Fibroblast of the conjunctiva (primary cell): ENCODE data around the gene PRKAA2.

Experiments used
- DNase-seq: peaks from one replicate; pipeline ENCODE4 v3.0.0-alpha.2; 2010; ENCODE audit warnings: low read depth

PRKAA2 gene

GRCh38 chr1:56713112-56713511 is 68.0 kb downstream of the PRKAA2 start:
- no peak for DNase-seq

- DNase-seq: no peak
Observed at GRCh38 chr1:56715156-56715555, 70.0 kb downstream of the PRKAA2 start.

GRCh38 chr1:56719171-56719570 is 74.1 kb downstream of the PRKAA2 start:
- no peak for DNase-seq

GRCh38 chr1:56726706-56727105 is 81.6 kb downstream of the PRKAA2 start:
- DNase-seq: no peak

DNA sequence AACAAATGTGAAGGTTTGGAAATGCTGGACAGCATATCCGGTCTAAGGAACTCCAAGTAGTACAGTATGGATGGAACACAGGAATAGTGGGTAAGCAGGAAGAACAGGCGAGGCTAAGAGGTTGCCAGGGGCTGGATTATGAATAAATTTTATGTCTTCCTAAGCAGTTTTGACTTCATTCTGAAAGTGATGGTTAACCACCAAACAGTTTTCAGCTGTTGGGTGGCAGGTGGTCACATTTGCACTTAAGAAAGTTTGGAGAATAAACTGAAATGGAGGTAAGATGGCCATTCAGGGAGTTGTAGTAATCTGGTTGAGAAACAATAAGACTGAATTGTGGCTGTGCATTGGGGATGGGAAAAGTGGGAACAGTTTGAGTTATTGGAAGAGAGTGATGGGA is 83.8 kb downstream of the PRKAA2 start:
- no peak for DNase-seq

DNA sequence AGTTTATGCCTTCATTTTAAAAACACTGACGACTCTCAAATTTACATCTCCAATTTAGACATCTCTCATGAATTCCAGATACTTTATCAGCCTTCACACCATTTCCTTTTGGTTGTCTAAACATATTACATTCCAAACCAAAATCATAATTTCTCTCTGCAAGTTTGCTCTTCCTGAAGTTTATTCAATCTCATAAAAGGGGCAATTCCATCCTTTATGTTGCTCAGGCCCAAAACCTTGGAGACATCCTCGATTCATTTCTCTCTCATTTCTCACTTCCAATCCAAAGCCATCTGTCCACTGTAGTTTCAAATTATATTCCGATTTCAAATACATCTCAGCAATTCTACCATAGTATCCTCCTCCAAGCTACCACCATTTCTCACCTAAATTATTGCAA is 100.1 kb downstream of the PRKAA2 start:
- no peak for DNase-seq

- DNase-seq: no peak
Observed at GRCh38 chr1:56754708-56755479, 109.8 kb downstream of the PRKAA2 start.

DNA sequence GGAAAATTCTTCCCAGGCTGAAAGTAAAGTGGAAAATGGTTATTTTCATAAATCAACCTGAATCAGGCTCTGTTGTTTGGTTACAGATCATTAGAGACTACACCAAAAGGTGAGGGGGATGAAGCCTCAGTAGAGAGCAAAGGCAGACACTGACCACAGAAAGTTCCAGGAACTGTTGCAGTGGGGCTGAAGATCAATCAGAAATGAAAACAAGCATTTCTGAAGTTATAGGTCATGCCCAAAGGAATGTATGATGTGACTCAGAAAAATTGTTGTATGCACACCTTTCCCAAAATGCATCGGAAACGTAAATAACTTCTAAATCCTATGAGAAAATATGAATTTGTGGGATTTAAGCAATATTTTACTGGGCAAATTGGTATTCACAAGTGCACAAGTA is 110.8 kb downstream of the PRKAA2 start:
- DNase-seq: no peak

GRCh38 chr1:56758135-56758534 is 113.0 kb downstream of the PRKAA2 start:
- DNase-seq: no peak

DNA sequence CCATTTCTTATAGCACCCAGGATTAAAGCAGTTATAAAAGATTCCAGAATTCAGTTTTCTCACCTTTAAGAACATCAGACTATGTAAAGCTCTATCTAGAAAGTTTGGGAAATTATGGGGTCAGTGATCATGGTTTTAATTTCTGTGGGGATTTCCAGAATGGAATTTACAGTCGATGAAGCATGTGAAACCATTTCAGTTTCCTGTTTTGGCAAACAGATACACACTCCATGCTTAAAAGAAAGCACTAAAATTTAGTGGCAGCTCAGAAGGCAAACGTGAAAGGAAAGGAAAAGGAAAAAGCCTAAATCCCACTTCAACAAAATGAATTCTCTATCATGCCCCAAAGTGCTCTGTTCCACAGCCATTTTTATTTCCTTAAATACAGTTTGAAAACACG is 113.7 kb downstream of the PRKAA2 start:
- no peak for DNase-seq
